Body of pancreas (tissue), 4 donors: ENCODE measurements around the gene RASGRP2. TPM values are rescaled to one million over a fixed set of nuclear protein-coding genes. Genes with fewer than 3 reads are reported as not detected.
A peak's percentile ranks its signal among the peaks of the same experiment; 100 is the strongest.

ENCODE experiments used
- ATAC-seq: fragments of 150-250 bp; one replicate; pipeline ENCODE4 v1.9.1; 2016
- DNase-seq, 4 donors: peaks; one replicate each; pipeline ENCODE4 v3.0.0-alpha.2; 2019
- H3K27ac ChIP-seq, 4 donors: fragments of 200-600 bp; sonication (generic); 1 replicate in 3 of 4; 2 replicates in 1 of 4; pipeline versions ENCODE4 v1.5.1 to v1.6.1; 2016 to 2019; ENCODE audit warnings: mild to moderate bottlenecking in 1 of 4, mixed read lengths in 1 of 4, moderate library complexity in 1 of 4
- H3K27me3 ChIP-seq, 2 donors: fragments of 200-600 bp; sonication (generic); one replicate each; pipeline ENCODE4 v1.6.0; 2016; ENCODE audit warnings: mild to moderate bottlenecking in 1 of 2
- H3K36me3 ChIP-seq, 2 donors: fragments of 200-600 bp; sonication (generic); replicated peaks in 1 of 2; 2 replicates each; pipeline ENCODE4 v1.5.1; 2016; ENCODE audit warnings: low read depth in 2 of 2; ENCODE audit not compliant: insufficient read depth in 1 of 2
- H3K4me1 ChIP-seq: fragments of 200-600 bp; sonication (generic); one replicate; pipeline ENCODE4 v1.6.0; 2016
- H3K4me3 ChIP-seq, 2 donors: fragments of 200-600 bp; sonication (generic); 1 replicate in 1 of 2; 2 replicates in 1 of 2; pipeline ENCODE4 v1.5.1; 2016 to 2019
- H3K9me3 ChIP-seq, 3 donors: fragments of 200-600 bp; sonication (generic); 1 replicate in 2 of 3; 2 replicates in 1 of 3; pipeline ENCODE4 v1.5.1; 2016
- POLR2A ChIP-seq, 3 donors: fragments of 450-650 bp; IDR thresholded peaks; one replicate each; pipeline ENCODE4 v1.6.1; 2016; ENCODE audit warnings: antibody characterized with exemption in 3 of 3, mild to moderate bottlenecking in 2 of 3
- WGBS, 2 donors: methylation state at CpG; one replicate each; pipeline ENCODE4 v1.1.5; 2017; 5-methylcytosine and 5-hydroxymethylcytosine counted together
- intact Hi-C: fragments of 100-400 bp; cut with DNase I; formaldehyde crosslinking; loops from one replicate; pipeline ENCODE4 v1.15.1; 2023
- total RNA-seq, 2 donors: library from RNA; depleted of rRNA; stranded (reverse); fragments of >200 nt; gene quantifications; one replicate each; pipeline ENCODE4 v1.1.0, GENCODE V29; 2016
- TF ChIP-seq, protein P1 (sequence below), 7 experiments: fragments of 450-650 bp in 4 of 7; fragments of 200-600 bp in 3 of 7; sonication (generic) in 3 of 7; IDR thresholded peaks; one replicate each; pipeline ENCODE4 v1.5.1; 2016 to 2019; ENCODE audit warnings: antibody characterized with exemption in 7 of 7

Gene RASGRP2
- total RNA-seq, 2 donors from 2014 or later = 4.6 to 17.9 TPM

DNA sequence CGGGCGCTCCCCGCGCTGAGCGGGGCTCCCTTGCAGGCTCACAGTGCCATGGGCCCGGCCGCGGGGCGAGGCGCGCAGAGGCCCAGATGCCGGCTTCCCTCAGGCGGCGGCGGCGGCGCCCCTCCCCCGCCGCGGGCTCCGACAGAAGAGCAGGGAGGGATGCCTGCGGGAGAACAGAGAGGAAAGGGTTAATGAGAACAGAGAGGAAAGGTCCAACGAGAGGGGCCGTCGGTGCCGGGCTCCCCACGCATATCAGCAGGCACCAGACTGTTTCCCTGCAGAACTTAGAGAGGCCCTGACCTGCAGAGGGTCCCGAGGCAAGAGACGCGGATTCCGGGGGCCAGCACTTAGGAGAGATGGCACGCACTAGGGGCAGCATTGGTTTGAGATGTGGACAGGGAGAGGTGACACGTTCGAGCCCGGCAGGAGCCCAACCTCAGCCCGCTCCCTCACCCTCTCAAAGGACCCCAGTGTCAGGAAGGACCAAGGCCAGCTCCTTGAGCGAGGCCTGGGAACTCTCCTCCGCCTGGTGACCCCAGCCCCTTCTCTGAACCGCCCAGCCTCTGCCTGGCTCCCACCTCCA, 30.1 kb downstream of the RASGRP2 start:
- H3K27ac ChIP-seq = no peak overlapping the region
- H3K4me3 ChIP-seq = no peak overlapping the region
- H3K9me3 ChIP-seq = no peaks in the 10 kb centered on the region
- no peak for TF ChIP-seq POLR2A (IDR thresholded peaks at IDR 0.05)
- TF ChIP-seq, protein P1, sequence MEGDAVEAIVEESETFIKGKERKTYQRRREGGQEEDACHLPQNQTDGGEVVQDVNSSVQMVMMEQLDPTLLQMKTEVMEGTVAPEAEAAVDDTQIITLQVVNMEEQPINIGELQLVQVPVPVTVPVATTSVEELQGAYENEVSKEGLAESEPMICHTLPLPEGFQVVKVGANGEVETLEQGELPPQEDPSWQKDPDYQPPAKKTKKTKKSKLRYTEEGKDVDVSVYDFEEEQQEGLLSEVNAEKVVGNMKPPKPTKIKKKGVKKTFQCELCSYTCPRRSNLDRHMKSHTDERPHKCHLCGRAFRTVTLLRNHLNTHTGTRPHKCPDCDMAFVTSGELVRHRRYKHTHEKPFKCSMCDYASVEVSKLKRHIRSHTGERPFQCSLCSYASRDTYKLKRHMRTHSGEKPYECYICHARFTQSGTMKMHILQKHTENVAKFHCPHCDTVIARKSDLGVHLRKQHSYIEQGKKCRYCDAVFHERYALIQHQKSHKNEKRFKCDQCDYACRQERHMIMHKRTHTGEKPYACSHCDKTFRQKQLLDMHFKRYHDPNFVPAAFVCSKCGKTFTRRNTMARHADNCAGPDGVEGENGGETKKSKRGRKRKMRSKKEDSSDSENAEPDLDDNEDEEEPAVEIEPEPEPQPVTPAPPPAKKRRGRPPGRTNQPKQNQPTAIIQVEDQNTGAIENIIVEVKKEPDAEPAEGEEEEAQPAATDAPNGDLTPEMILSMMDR (IDR thresholded peaks at IDR 0.05) = no peak
- H3K27me3 ChIP-seq = peaks cover 0 to 52% of the 10 kb centered on the region in 2 donors
- H3K4me1 ChIP-seq = peaks cover 13% of the 10 kb centered on the region
- intact Hi-C loops = no loop called here
- no peak for DNase-seq
- H3K36me3 ChIP-seq = no peaks in the 10 kb centered on the region
- WGBS, 2 donors = 8% methylated on average over 26 to 33 of the region's 39 CpGs
- ATAC-seq = no peak

DNA sequence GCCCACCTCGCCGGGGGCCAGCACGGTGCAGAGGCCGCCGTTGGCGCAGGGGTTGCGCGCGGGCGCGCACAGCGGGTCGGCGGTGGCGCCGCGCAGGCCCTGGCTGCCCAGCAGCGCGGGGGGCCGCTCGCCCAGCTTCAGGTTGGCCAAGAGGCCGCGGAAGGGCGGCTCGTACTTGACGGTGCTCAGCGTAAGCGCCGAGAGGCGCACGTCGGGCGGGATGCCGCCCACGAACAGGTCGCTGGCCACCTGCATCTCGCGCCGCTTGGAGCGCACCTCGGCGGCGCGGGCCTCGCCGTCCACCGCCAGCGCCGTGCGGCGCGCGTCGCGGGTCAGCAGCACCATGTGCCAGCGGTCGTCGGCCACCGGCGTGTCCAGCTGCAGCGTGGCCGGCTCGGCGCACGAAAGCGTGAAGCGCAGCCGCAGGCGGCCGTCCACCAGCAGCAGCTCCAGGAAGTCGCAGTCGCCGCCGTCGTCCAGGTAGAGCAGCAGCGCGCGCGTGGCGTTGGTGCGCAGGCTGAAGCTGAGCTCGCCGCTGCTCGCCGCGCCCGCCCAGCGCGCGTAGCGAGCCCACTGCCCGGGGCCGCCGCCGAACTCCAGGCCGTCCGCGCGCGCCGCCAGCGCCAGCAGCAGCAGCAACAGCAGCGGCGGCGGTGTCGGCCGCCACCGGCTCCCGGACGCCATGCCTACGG, 30.8 kb downstream of the RASGRP2 start:
- no peak overlapping the region for H3K4me3 ChIP-seq
- intact Hi-C loops = no loop called here
- H3K36me3 ChIP-seq = no peaks in the 10 kb centered on the region
- 3% methylated on average over 64 of the region's 111 CpGs; no CpG with 5 or more reads in 1 of the 2 donors for WGBS, 2 donors
- no peak overlapping the region for H3K27ac ChIP-seq
- ATAC-seq (peak; percentile 54), DNase-seq (peak; percentile 25 to 70 (median 52))
- no peaks in the 10 kb centered on the region for H3K9me3 ChIP-seq
- peaks cover 13% of the 10 kb centered on the region for H3K4me1 ChIP-seq
- no peak for TF ChIP-seq POLR2A (IDR thresholded peaks at IDR 0.05)
- TF ChIP-seq, protein P1 (IDR thresholded peaks at IDR 0.05) = no peak
- H3K27me3 ChIP-seq = peaks cover 0 to 52% of the 10 kb centered on the region in 2 donors

DNA sequence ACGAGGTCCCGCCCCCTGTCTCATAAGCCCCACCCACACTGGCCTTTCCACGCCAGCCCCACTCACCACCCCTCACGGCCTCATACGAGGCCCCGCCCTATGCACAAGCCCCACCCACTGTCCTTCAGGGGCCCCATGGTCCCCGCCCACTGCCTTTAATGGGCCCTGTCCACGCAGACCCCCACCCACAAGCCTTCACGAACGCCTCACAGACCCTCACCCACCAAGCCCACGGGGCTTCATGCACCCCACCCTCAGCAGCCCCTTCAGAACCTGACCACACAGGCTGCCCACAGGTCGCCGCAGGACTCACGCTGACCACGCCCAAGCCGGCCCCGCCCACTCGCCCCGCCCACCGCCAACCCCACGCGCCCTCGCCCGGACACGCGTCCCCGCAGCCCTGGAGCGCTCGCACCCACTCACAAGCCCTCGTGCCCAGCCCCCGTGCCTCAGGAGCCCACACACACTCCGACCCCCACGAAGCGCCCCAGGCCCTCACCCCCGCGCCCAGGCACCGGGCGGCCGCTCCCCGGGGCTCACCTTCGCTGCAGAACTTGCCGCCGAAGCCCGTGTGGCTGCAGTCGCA, 31.4 kb downstream of the RASGRP2 start:
- 7 to 23% methylated on average over 12 to 45 of the region's 45 CpGs for WGBS, 2 donors
- ATAC-seq = no peak
- Histone ChIP-seq H3K27ac (no peak overlapping the region), H3K4me1 (peaks cover 13% of the 10 kb centered on the region), H3K36me3 (no peaks in the 10 kb centered on the region), H3K27me3 (peaks cover 0 to 52% of the 10 kb centered on the region in 2 donors), H3K4me3 (no peak overlapping the region), H3K9me3 (no peaks in the 10 kb centered on the region)
- DNase-seq = no peak
- TF ChIP-seq POLR2A (IDR thresholded peaks at IDR 0.05) = no peak
- TF ChIP-seq, protein P1 (IDR thresholded peaks at IDR 0.05) = no peak
- intact Hi-C loops = no loop called here

DNA sequence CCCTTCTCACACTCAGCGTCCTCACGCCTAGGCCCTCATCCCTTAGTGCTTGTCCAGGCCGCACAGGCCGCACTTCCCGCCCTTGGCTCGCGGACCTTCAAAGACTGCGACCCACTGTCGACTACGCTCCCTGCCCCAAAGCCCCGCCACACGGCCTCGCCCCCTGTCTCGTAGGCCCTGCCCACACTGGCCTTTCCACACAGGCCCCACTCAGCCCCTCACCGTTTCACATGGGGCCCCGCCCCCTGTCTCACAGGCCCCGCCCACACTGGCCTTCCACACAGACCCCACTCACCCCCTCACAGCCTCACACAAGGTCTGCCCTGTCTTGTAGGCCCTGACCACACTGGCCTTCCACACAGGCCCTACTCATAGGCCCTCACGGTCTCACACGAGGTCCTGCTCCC, 32.0 kb downstream of the RASGRP2 start:
- peaks cover 0 to 52% of the 10 kb centered on the region in 2 donors for H3K27me3 ChIP-seq

GRCh38 chr11:64711138-64711955, 32.6 kb downstream of the RASGRP2 start:
- peaks cover 13% of the 10 kb centered on the region for H3K4me1 ChIP-seq
- 16 to 25% methylated on average over 24 to 42 of the region's 46 CpGs for WGBS, 2 donors
- no peaks in the 10 kb centered on the region for H3K36me3 ChIP-seq
- peaks cover 0 to 46% of the 10 kb centered on the region in 2 donors for H3K27me3 ChIP-seq
- intact Hi-C loops = no loop called here
- TF ChIP-seq, protein P1 (IDR thresholded peaks at IDR 0.05) = no peak
- TF ChIP-seq POLR2A (IDR thresholded peaks at IDR 0.05) = no peak
- H3K9me3 ChIP-seq = no peaks in the 10 kb centered on the region
- no peak for ATAC-seq
- DNase-seq = no peak
- H3K27ac ChIP-seq = no peak overlapping the region
- no peak overlapping the region for H3K4me3 ChIP-seq

More for the DNA sequence above, 32.0 kb downstream of the RASGRP2 start:
- Histone ChIP-seq H3K4me3 (no peak overlapping the region), H3K4me1 (peaks cover 13% of the 10 kb centered on the region), H3K27ac (no peak overlapping the region), H3K9me3 (no peaks in the 10 kb centered on the region), H3K36me3 (no peaks in the 10 kb centered on the region)
- ATAC-seq (no peak), DNase-seq (no peak)
- intact Hi-C loops = no loop called here
- WGBS, 2 donors = 34 to 38% methylated on average over 18 to 19 of the region's 19 CpGs
- no peak for TF ChIP-seq POLR2A (IDR thresholded peaks at IDR 0.05)
